Type B pancreatic cell (in vitro differentiated cells): Measurements from ENCODE around the gene SUSD5. TPM values are rescaled to one million over a fixed set of nuclear protein-coding genes. Genes with fewer than 3 reads are reported as not detected.
"Not testable (repeated sequence)": the region's sequence is repeated elsewhere in the genome, so short reads cannot be mapped to it uniquely, and the experiment has no call there.

Source experiments
- DNase-seq: peaks from one replicate; pipeline ENCODE4 v3.0.0; 2021; ENCODE audit warnings: mixed read lengths; ENCODE audit not compliant: unreplicated experiment; ENCODE audit errors: extremely low spot score
- H3K27ac Mint-ChIP-seq: 2 replicates; pipeline ENCODE4 v1.8.0; 2021; ENCODE audit warnings: mild to moderate bottlenecking, mixed read lengths
- H3K27me3 Mint-ChIP-seq: 2 replicates; pipeline ENCODE4 v1.8.0; 2021; ENCODE audit warnings: mixed read lengths
- H3K36me3 Mint-ChIP-seq: 2 replicates; pipeline ENCODE4 v1.8.0; 2021; ENCODE audit warnings: mixed read lengths
- H3K4me1 Mint-ChIP-seq: one replicate; pipeline ENCODE4 v1.8.0; 2021; ENCODE audit warnings: mixed read lengths; ENCODE audit not compliant: unreplicated experiment
- H3K4me3 Mint-ChIP-seq: 2 replicates; pipeline ENCODE4 v1.8.0; 2021; ENCODE audit warnings: mild to moderate bottlenecking, mixed read lengths
- H3K9me3 Mint-ChIP-seq: 2 replicates; pipeline ENCODE4 v1.8.0; 2021; ENCODE audit warnings: mixed read lengths
- CTCF ChIP-seq: fragments of 200-600 bp; sonication (generic); conservative IDR thresholded peaks from 2 replicates; pipeline ENCODE4 v1.5.0; 2021; ENCODE audit warnings: antibody characterized with exemption, mild to moderate bottlenecking
- total RNA-seq: library from RNA; stranded (reverse); gene quantifications from 2 replicates; pipeline ENCODE4 v1.2.1, GENCODE V29; 2021; ENCODE audit warnings: low replicate concordance

SUSD5 gene
- total RNA-seq, 1 donor from 2014 or later: 3.3 TPM

- no peak for TF ChIP-seq CTCF
- DNase-seq: no peak
- H3K4me3 Mint-ChIP-seq: peak overlapping the region; percentile 90
- peaks cover 7% of the 10 kb centered on the region for H3K36me3 Mint-ChIP-seq
- peak overlapping the region; percentile 46 for H3K27ac Mint-ChIP-seq
- peaks cover 37% of the 10 kb centered on the region for H3K4me1 Mint-ChIP-seq
- no peaks in the 10 kb centered on the region for H3K9me3 Mint-ChIP-seq
- H3K27me3 Mint-ChIP-seq: no peaks in the 10 kb centered on the region
Observed at GRCh38 chr3:33115024-33115768, 103.4 kb downstream of the SUSD5 start.

- H3K9me3 Mint-ChIP-seq: no peaks in the 10 kb centered on the region
Observed at GRCh38 chr3:33114622-33115023, 104.0 kb downstream of the SUSD5 start.

GRCh38 chr3:33113772-33114621 is 104.6 kb downstream of the SUSD5 start, which contains the start of gene CRTAP:
TSS of gene CRTAP (plus strand) at chr3:33114014. CDS start at chr3:33114078, 64 bp downstream.
- H3K27me3 Mint-ChIP-seq: no peaks in the 10 kb centered on the region
- H3K4me3 Mint-ChIP-seq: peak within 1 kb of the TSS; percentile 90
- H3K4me1 Mint-ChIP-seq: peaks cover 30% of the 10 kb centered on the region
- H3K27ac Mint-ChIP-seq: peak within 1 kb of the TSS; percentile 73
- no peaks in the 10 kb centered on the region for H3K36me3 Mint-ChIP-seq
- H3K9me3 Mint-ChIP-seq: no peaks in the 10 kb centered on the region
- DNase-seq: peak; percentile 92
- TF ChIP-seq CTCF: peak; percentile 6

More at GRCh38 chr3:33114622-33115023, 104.0 kb downstream of the SUSD5 start:
- Mint-ChIP-seq H3K36me3 (peaks cover 6% of the 10 kb centered on the region), H3K4me1 (peaks cover 36% of the 10 kb centered on the region), H3K27ac (peak overlapping the region; percentile 73), H3K27me3 (no peaks in the 10 kb centered on the region), H3K4me3 (peak overlapping the region; percentile 90)
- DNase-seq: no peak
- no peak for TF ChIP-seq CTCF

GRCh38 chr3:33111581-33111980 is 107.0 kb downstream of the SUSD5 start:
- H3K27ac Mint-ChIP-seq: no peak overlapping the region
- H3K4me1 Mint-ChIP-seq: peaks cover 10% of the 10 kb centered on the region
- H3K27me3 Mint-ChIP-seq: no peaks in the 10 kb centered on the region
- DNase-seq: no peak
- no peak for TF ChIP-seq CTCF
- no peak overlapping the region for H3K4me3 Mint-ChIP-seq
- H3K9me3 Mint-ChIP-seq: no peaks in the 10 kb centered on the region
- no peaks in the 10 kb centered on the region for H3K36me3 Mint-ChIP-seq

GRCh38 chr3:33106854-33107253 is 111.8 kb downstream of the SUSD5 start:
- not testable (repeated sequence) for H3K27ac Mint-ChIP-seq, H3K9me3 Mint-ChIP-seq, H3K4me3 Mint-ChIP-seq, H3K27me3 Mint-ChIP-seq, H3K4me1 Mint-ChIP-seq, H3K36me3 Mint-ChIP-seq, DNase-seq
